Ishikawa (cell line): ENCODE measurements around the gene ASB9.

ENCODE experiments used
- CEBPB ChIP-seq: IDR thresholded peaks from 2 replicates; pipeline ENCODE4 v1.6.1; 2012
- CREB1 ChIP-seq: IDR thresholded peaks from 2 replicates; pipeline ENCODE4 v1.6.1; 2012; ENCODE audit warnings: low read depth
- EGR1 ChIP-seq: IDR thresholded peaks from 2 replicates; pipeline ENCODE4 v1.6.1; 2012
- EP300 ChIP-seq: IDR thresholded peaks from 2 replicates; pipeline ENCODE4 v1.6.1; 2012; ENCODE audit warnings: borderline replicate concordance
- MAX ChIP-seq: IDR thresholded peaks from 2 replicates; pipeline ENCODE4 v1.6.1; 2012
- REST ChIP-seq: IDR thresholded peaks from 2 replicates; pipeline ENCODE4 v1.6.1; 2012; ENCODE audit warnings: low read depth, mild to moderate bottlenecking
- TAF1 ChIP-seq: IDR thresholded peaks from 2 replicates; pipeline ENCODE4 v1.6.1; 2012; ENCODE audit warnings: low read depth, mild to moderate bottlenecking
- TCF12 ChIP-seq: IDR thresholded peaks from 2 replicates; pipeline ENCODE4 v1.6.1; 2012; ENCODE audit warnings: low read depth
- TEAD4 ChIP-seq: IDR thresholded peaks from 2 replicates; pipeline ENCODE4 v1.6.1; 2012
- USF1 ChIP-seq: IDR thresholded peaks from 2 replicates; pipeline ENCODE4 v1.6.1; 2012
- YY1 ChIP-seq: IDR thresholded peaks from 2 replicates; pipeline ENCODE4 v1.6.1; 2012; ENCODE audit warnings: low read depth

GRCh38 chrX:15269618-15270521 is at the start of gene ASB9:
- TF ChIP-seq CEBPB (no peak), REST (no peak), MAX (no peak), EGR1 (no peak), EP300 (no peak), TCF12 (no peak), TAF1 (no peak), YY1 (no peak), TEAD4 (no peak), CREB1 (no peak), USF1 (no peak)
